Kidney epithelial cell (primary cell): ENCODE results near the gene FILIP1L. TPM values are rescaled to one million over a fixed set of nuclear protein-coding genes. Genes with fewer than 3 reads are reported as not detected.
A peak's percentile ranks its signal among the peaks of the same experiment; 100 is the strongest.

Source experiments
- DNase-seq: peaks from one replicate; pipeline ENCODE4 v3.0.0-alpha.2; 2010; ENCODE audit warnings: low read depth
- H3K27me3 ChIP-seq: 2 replicates; pipeline ENCODE4 v1.6.0; 2011; ENCODE audit warnings: low read length; ENCODE audit not compliant: control insufficient read depth, insufficient read depth
- H3K36me3 ChIP-seq: 2 replicates; pipeline ENCODE4 v1.5.1; 2011; ENCODE audit warnings: low read length; ENCODE audit not compliant: control insufficient read depth, insufficient read depth
- H3K4me3 ChIP-seq: 2 replicates; pipeline ENCODE4 v1.5.1; 2011; ENCODE audit warnings: low read depth, mild to moderate bottlenecking, control low read depth, low read length
- total RNA-seq: library from RNA; depleted of rRNA; stranded (reverse); fragments of >200 nt; gene quantifications from 2 replicates; pipeline ENCODE4 v1.2.3, GENCODE V29; 2015
- TF ChIP-seq, protein P1 (sequence below): IDR thresholded peaks from 2 replicates; pipeline ENCODE4 v1.5.1; 2011; ENCODE audit warnings: mild to moderate bottlenecking, moderate library complexity, low read length, control low read depth, inconsistent platforms; ENCODE audit not compliant: insufficient read depth, poor library complexity, severe bottlenecking

FILIP1L gene
- total RNA-seq, 1 donor from 2014 or later, result 15.6 TPM

GRCh38 chr3:99895703-99896441, 218.4 kb downstream of the FILIP1L start:
- DNase-seq, result peak; percentile 70
- no peaks in the 10 kb centered on the region for H3K36me3 ChIP-seq
- no peak overlapping the region for H3K4me3 ChIP-seq
- TF ChIP-seq, protein P1, sequence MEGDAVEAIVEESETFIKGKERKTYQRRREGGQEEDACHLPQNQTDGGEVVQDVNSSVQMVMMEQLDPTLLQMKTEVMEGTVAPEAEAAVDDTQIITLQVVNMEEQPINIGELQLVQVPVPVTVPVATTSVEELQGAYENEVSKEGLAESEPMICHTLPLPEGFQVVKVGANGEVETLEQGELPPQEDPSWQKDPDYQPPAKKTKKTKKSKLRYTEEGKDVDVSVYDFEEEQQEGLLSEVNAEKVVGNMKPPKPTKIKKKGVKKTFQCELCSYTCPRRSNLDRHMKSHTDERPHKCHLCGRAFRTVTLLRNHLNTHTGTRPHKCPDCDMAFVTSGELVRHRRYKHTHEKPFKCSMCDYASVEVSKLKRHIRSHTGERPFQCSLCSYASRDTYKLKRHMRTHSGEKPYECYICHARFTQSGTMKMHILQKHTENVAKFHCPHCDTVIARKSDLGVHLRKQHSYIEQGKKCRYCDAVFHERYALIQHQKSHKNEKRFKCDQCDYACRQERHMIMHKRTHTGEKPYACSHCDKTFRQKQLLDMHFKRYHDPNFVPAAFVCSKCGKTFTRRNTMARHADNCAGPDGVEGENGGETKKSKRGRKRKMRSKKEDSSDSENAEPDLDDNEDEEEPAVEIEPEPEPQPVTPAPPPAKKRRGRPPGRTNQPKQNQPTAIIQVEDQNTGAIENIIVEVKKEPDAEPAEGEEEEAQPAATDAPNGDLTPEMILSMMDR, result no peak
- no peaks in the 10 kb centered on the region for H3K27me3 ChIP-seq

GRCh38 chr3:99895131-99895696, 219.1 kb downstream of the FILIP1L start:
- DNase-seq, result no peak
- TF ChIP-seq, protein P1, result no peak
- Histone ChIP-seq H3K4me3 (no peak overlapping the region), H3K36me3 (no peaks in the 10 kb centered on the region), H3K27me3 (no peaks in the 10 kb centered on the region)

- Histone ChIP-seq H3K4me3 (no peak overlapping the region), H3K36me3 (no peaks in the 10 kb centered on the region), H3K27me3 (no peaks in the 10 kb centered on the region)
- DNase-seq, result no peak
- TF ChIP-seq, protein P1, result no peak
Observed at GRCh38 chr3:99892332-99892731, 222.0 kb downstream of the FILIP1L start.

DNA sequence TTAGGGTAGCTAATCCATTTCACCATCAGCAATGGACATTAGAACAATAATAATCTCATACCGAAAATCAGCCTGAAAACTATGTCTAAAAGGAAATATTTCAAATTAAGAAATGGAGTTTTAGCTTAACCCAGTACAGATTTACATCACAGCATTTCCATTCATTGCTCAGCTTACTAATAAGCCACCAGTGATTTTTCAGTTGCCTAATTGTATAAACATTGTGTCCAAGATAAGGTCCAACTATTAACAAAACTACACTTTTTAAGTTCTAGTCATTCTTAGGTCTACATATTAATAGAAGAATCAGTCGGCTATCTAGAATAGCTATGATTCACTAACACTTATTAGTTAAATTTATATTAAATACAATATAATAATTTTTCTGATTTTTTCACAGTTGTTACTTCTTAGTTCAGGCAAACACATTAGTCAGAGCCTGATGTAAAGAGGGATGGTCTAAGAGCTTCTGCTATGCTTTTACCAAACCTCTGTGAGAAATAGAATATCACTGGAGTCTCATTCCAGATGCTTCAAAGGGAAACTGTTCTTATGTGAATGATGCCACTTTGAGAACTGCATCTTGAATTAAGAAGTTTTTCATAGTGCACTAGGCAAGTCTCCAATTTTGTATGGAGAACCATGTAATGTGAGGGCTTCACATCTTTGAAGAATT, 222.6 kb downstream of the FILIP1L start:
- TF ChIP-seq, protein P1, result no peak
- no peaks in the 10 kb centered on the region for H3K27me3 ChIP-seq
- H3K36me3 ChIP-seq, result no peaks in the 10 kb centered on the region

GRCh38 chr3:99885851-99886250, 228.4 kb downstream of the FILIP1L start:
- DNase-seq, result no peak
- TF ChIP-seq, protein P1, result no peak
- H3K4me3 ChIP-seq, result no peak overlapping the region
- no peaks in the 10 kb centered on the region for H3K27me3 ChIP-seq
- H3K36me3 ChIP-seq, result no peaks in the 10 kb centered on the region

More for the DNA sequence above, 222.6 kb downstream of the FILIP1L start:
- no peak overlapping the region for H3K4me3 ChIP-seq
- no peak for DNase-seq
